Hindlimb muscle (tissue), 1 donor: ENCODE measurements around the gene WASF2. TPM values are rescaled to one million over a fixed set of nuclear protein-coding genes. Genes with fewer than 3 reads are reported as not detected.
"Not testable (repeated sequence)": the region's sequence is repeated elsewhere in the genome, so short reads cannot be mapped to it uniquely, and the experiment has no call there.

ENCODE experiments used
- DNase-seq: peaks from one replicate; pipeline ENCODE4 v3.0.0-alpha.2; 2013
- polyA plus RNA-seq: library from polyadenylated mRNA; unstranded; fragments of 120-200 nt; gene quantifications from one replicate; pipeline ENCODE4 v1.2.1, GENCODE V29; 2013; ENCODE audit not compliant: insufficient read length

WASF2 gene
- polyA plus RNA-seq, 1 donor = 79.4 TPM

GRCh38 chr1:27416387-27417111 lies 73.4 kb downstream of the WASF2 start:
- DNase-seq = no peak

GRCh38 chr1:27414091-27414490 lies 75.9 kb downstream of the WASF2 start:
- no peak for DNase-seq

GRCh38 chr1:27413004-27413403 lies 77.0 kb downstream of the WASF2 start:
- DNase-seq = no peak

GRCh38 chr1:27412502-27412901 lies 77.5 kb downstream of the WASF2 start:
- DNase-seq = no peak

GRCh38 chr1:27410709-27411108 lies 79.3 kb downstream of the WASF2 start:
- DNase-seq = no peak

- DNase-seq = no peak
Observed at GRCh38 chr1:27409669-27410068, 80.3 kb downstream of the WASF2 start.

- no peak for DNase-seq
Observed at GRCh38 chr1:27408151-27408550, 81.8 kb downstream of the WASF2 start.

GRCh38 chr1:27406791-27407190 lies 83.2 kb downstream of the WASF2 start:
- DNase-seq = not testable (repeated sequence)

- no peak for DNase-seq
Observed at GRCh38 chr1:27406362-27406680, 83.6 kb downstream of the WASF2 start.

- not testable (repeated sequence) for DNase-seq
Observed at GRCh38 chr1:27405598-27406361, 84.2 kb downstream of the WASF2 start.

GRCh38 chr1:27405074-27405473 lies 84.9 kb downstream of the WASF2 start:
- no peak for DNase-seq

GRCh38 chr1:27403931-27404330 lies 86.0 kb downstream of the WASF2 start:
- no peak for DNase-seq

- DNase-seq = peak; percentile 76
Observed at GRCh38 chr1:27403065-27403726, 86.8 kb downstream of the WASF2 start.

GRCh38 chr1:27402349-27402754 lies 87.6 kb downstream of the WASF2 start:
- DNase-seq = no peak

GRCh38 chr1:27400963-27401341 lies 89.0 kb downstream of the WASF2 start:
- no peak for DNase-seq

- DNase-seq = no peak
Observed at GRCh38 chr1:27400082-27400962, 89.6 kb downstream of the WASF2 start.

- no peak for DNase-seq
Observed at GRCh38 chr1:27399251-27400025, 90.5 kb downstream of the WASF2 start.

- no peak for DNase-seq
Observed at GRCh38 chr1:27398405-27399149, 91.4 kb downstream of the WASF2 start.

GRCh38 chr1:27397749-27398148 lies 92.2 kb downstream of the WASF2 start:
- no peak for DNase-seq

- no peak for DNase-seq
Observed at GRCh38 chr1:27397110-27397509, 92.9 kb downstream of the WASF2 start.
